Naive B cell (primary cell): Measurements from ENCODE around the gene GRAMD2A. TPM values are rescaled to one million over a fixed set of nuclear protein-coding genes. Genes with fewer than 3 reads are reported as not detected.

Experiments
- ATAC-seq, 2 donors: fragments of 150-1000 bp; cut with Tn5 transposase; 2 replicates each; pipeline ENCODE4 v1.10.0; 2021; ENCODE audit warnings: low read depth in 2 of 2, mild to moderate bottlenecking in 2 of 2, moderate library complexity in 2 of 2
- DNase-seq: peaks from one replicate; pipeline ENCODE4 v3.0.0; 2022
- H3K27ac Mint-ChIP-seq, 6 donors: one replicate each; pipeline ENCODE4 v1.8.0; 2020 to 2022; ENCODE audit warnings: mild to moderate bottlenecking in 6 of 6, mixed read lengths in 6 of 6, moderate library complexity in 5 of 6, inconsistent platforms in 2 of 6
- H3K27me3 Mint-ChIP-seq, 3 donors: one replicate each; pipeline ENCODE4 v1.8.0; 2021 to 2022; ENCODE audit warnings: mixed read lengths in 3 of 3, mild to moderate bottlenecking in 1 of 3
- H3K36me3 Mint-ChIP-seq, 2 donors: one replicate each; pipeline ENCODE4 v1.8.0; 2020 to 2022; ENCODE audit warnings: mixed read lengths in 2 of 2, inconsistent platforms in 1 of 2, mild to moderate bottlenecking in 1 of 2
- H3K4me1 Mint-ChIP-seq, 3 donors: one replicate each; pipeline ENCODE4 v1.8.0; 2020 to 2022; ENCODE audit warnings: mixed read lengths in 3 of 3, inconsistent platforms in 1 of 3, mild to moderate bottlenecking in 1 of 3, moderate library complexity in 1 of 3
- H3K4me3 Mint-ChIP-seq, 8 donors: one replicate each; pipeline ENCODE4 v1.8.0; 2020 to 2022; ENCODE audit warnings: mild to moderate bottlenecking in 8 of 8, mixed read lengths in 8 of 8, moderate library complexity in 8 of 8, inconsistent platforms in 2 of 8
- H3K9me3 Mint-ChIP-seq, 7 donors: one replicate each; pipeline ENCODE4 v1.8.0; 2020 to 2022; ENCODE audit warnings: mixed read lengths in 7 of 7, mild to moderate bottlenecking in 5 of 7, inconsistent platforms in 2 of 7, moderate library complexity in 1 of 7
- polyA plus RNA-seq, 6 donors: library from polyadenylated mRNA; unstranded; fragments of 300-500 nt; fragmentation: Illumina TruSeq; gene quantifications; one replicate each; pipeline ENCODE4 v1.2.3, GENCODE V29; 2021; ENCODE audit warnings: low read depth in 6 of 6

Gene GRAMD2A
- polyA plus RNA-seq, 6 donors from 2014 or later: not detected

DNA sequence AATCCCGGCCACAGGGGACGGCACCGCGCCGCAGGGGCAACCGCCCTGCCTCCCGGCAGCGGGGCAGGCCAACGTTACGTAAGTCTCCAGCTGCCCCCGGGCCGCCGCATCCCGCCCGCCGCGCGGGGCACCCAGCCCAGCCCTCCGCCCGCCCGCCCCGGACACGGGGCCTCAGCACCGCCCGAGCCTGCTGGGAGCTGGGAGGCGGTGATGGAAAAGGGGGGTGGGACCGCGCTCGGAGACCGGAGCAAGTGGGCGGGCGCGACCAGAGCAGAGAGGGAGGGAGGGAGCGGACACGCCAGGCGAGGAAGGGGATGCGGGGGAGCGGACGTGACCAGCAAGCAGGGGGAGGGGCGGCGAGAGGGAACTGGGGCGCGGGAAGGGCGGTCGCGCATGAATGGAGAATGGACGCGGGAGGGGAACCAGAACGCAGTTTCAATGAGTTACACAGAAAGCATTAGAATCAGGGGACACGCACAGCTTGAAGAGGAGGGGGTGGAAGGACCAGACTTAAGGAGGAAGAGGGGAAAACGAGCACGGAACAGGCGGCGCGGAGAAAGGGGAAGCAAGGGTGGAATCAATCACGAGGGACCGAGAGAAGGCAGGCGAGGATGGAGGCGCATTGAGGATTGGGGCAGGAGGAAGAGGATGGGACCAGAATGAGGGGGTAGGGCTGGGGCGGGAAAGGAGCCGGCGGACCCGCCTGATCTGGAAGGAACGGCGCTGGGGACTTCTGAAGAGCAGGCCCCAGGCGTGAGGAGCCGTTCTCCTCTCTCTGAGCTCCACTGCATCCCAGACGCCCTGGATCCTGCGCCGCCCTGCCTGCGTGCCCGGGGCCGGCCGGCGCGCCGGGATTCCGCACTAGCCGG is 32.8 kb upstream of the GRAMD2A start:
- H3K4me1 Mint-ChIP-seq: peaks cover 48 to 57% (median 56%) of the 10 kb centered on the region in 3 donors

GRCh38 chr15:72229947-72230196 is 32.3 kb upstream of the GRAMD2A start:
- no peaks in the 10 kb centered on the region for H3K27me3 Mint-ChIP-seq
- peak overlapping the region; percentile 92 to 98 (median 97) for H3K27ac Mint-ChIP-seq
- peaks cover 50 to 60% (median 58%) of the 10 kb centered on the region in 3 donors for H3K4me1 Mint-ChIP-seq
- no peaks in the 10 kb centered on the region for H3K9me3 Mint-ChIP-seq
- peak overlapping the region; percentile 84 to 99 (median 94) for H3K4me3 Mint-ChIP-seq
- H3K36me3 Mint-ChIP-seq: peaks cover 0 to 8% of the 10 kb centered on the region in 2 donors
- no peak for DNase-seq
- no peak for ATAC-seq

More for the DNA sequence above, 32.8 kb upstream of the GRAMD2A start:
- ATAC-seq: peak in 1 of 2 donors; percentile 3
- Mint-ChIP-seq H3K27me3 (no peaks in the 10 kb centered on the region), H3K9me3 (no peaks in the 10 kb centered on the region), H3K36me3 (peaks cover 0 to 8% of the 10 kb centered on the region in 2 donors), H3K4me3 (peak overlapping the region; percentile 93 to 99 (median 99)), H3K27ac (peak overlapping the region; percentile 95 to 99 (median 97))
- DNase-seq: peak; percentile 58

DNA sequence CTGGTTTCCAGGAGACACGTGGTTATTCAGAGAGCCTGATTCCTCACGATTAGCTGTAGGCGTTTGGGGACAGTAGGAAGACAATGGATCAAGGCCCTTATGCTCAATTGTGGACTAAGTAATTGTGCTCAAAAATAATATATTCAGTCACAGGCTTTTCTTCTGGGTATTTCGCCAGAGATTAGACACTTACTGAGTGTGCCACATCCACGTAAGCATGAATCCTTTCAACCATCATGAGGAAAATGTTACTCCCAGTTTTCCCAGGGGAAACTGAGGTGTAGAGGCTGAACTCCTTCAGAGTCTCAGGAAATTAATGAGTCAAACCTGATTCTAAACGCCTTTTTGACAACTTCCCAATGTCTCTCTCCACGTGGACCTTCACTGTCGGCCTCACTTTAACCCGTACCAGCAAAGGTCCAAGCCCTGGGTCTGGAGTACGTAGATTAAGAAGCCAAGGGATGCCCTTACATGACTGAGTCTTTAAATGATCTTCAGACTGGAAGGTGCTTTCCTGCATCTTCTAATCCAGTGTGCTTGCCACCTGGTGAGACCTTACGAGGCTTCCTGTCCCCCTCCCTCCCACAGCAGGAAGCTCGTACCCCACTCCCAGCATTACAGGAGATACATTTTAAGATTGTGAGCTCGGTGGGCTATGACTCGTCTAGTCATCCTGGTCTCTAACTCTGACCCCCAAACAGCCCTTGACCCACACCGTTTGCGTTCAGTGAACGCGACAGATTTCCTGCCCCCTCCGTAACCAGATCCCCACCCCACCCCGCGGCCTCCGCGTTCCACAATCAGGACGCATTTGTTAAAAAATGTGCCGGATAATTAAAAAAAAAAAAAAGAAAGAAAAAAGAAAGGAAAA is 31.7 kb upstream of the GRAMD2A start:
- Mint-ChIP-seq H3K4me3 (peak overlapping the region; percentile 84 to 99 (median 94)), H3K27ac (peak overlapping the region; percentile 95 to 98 (median 98)), H3K27me3 (no peaks in the 10 kb centered on the region), H3K4me1 (peaks cover 50 to 61% (median 58%) of the 10 kb centered on the region in 3 donors), H3K36me3 (peaks cover 0 to 8% of the 10 kb centered on the region in 2 donors), H3K9me3 (no peaks in the 10 kb centered on the region)
- DNase-seq: peak; percentile 37
- ATAC-seq: peak; percentile 4

DNA sequence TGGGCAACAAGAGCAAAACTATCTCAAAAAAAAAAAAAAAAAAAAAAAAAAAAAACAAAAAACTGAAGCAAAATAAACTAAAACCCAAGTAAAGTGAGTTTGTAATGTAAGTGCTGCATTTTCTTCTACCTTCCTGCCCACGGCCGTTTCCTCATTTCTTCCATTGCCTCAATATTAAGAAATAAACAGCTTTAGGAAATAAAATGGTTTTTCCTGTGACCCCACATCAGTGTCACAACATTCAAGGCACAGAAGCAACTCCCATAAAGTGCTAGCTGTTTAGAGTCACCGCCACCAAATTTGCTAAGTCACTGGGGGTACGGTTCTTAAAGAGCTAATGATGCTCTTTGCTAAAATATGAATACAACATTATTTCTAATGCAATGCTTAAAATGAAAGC is 30.1 kb upstream of the GRAMD2A start:
- H3K36me3 Mint-ChIP-seq: peaks cover 0 to 16% of the 10 kb centered on the region in 2 donors
- H3K4me3 Mint-ChIP-seq: peak overlapping the region; percentile 72 to 99 (median 91)
- ATAC-seq (no peak), DNase-seq (no peak)
- peaks cover 62 to 74% (median 66%) of the 10 kb centered on the region in 3 donors for H3K4me1 Mint-ChIP-seq
- no peaks in the 10 kb centered on the region for H3K9me3 Mint-ChIP-seq
- H3K27ac Mint-ChIP-seq: peak overlapping the region; percentile 84 to 98 (median 97)
- no peaks in the 10 kb centered on the region for H3K27me3 Mint-ChIP-seq

DNA sequence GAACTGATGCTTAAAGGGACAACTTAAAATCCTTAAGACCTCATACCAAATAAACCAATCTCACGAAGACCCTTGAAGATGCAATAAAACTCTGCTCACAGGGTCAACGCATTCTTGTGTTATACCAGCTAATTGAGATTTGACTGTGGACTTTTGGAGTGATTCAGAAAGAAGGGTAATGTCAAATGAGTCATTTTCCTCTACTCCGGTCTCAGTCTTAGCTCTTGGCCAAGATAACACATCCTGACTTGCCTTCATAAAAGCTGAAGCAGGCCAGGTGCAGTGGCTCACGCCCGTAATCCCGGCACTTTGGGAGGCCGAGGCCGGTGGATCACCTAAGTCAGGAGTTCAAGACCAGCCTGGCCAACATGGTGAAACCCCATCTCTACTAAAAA is 29.6 kb upstream of the GRAMD2A start:
- Mint-ChIP-seq H3K27ac (peak overlapping the region in 5 of 6 donors; percentile 44 to 98 (median 77)), H3K4me1 (peaks cover 65 to 76% (median 69%) of the 10 kb centered on the region in 3 donors)
- no peak for DNase-seq

GRCh38 chr15:72223278-72223677 is 25.7 kb upstream of the GRAMD2A start:
- no peaks in the 10 kb centered on the region for H3K27me3 Mint-ChIP-seq
- no peak overlapping the region for H3K4me3 Mint-ChIP-seq
- H3K4me1 Mint-ChIP-seq: peaks cover 53 to 68% (median 60%) of the 10 kb centered on the region in 3 donors
- no peak for ATAC-seq
- H3K27ac Mint-ChIP-seq: peak overlapping the region in 2 of 6 donors; percentile 19 to 74
- DNase-seq: no peak
- no peaks in the 10 kb centered on the region for H3K9me3 Mint-ChIP-seq
- H3K36me3 Mint-ChIP-seq: peaks cover 0 to 8% of the 10 kb centered on the region in 2 donors

More for the DNA sequence above, 29.6 kb upstream of the GRAMD2A start:
- no peak for ATAC-seq
- H3K9me3 Mint-ChIP-seq: no peaks in the 10 kb centered on the region
- H3K36me3 Mint-ChIP-seq: peaks cover 0 to 16% of the 10 kb centered on the region in 2 donors
- no peaks in the 10 kb centered on the region for H3K27me3 Mint-ChIP-seq
- H3K4me3 Mint-ChIP-seq: peak overlapping the region in 2 of 8 donors; percentile 61 to 66

GRCh38 chr15:72222393-72222792 is 24.8 kb upstream of the GRAMD2A start:
- Mint-ChIP-seq H3K36me3 (peaks cover 0 to 14% of the 10 kb centered on the region in 2 donors), H3K27me3 (no peaks in the 10 kb centered on the region), H3K9me3 (no peaks in the 10 kb centered on the region), H3K4me3 (no peak overlapping the region), H3K4me1 (peaks cover 47 to 61% (median 54%) of the 10 kb centered on the region in 3 donors), H3K27ac (peak overlapping the region in 3 of 6 donors; percentile 4 to 76 (median 9))
- DNase-seq (no peak), ATAC-seq (no peak)

- H3K4me3 Mint-ChIP-seq: peak overlapping the region in 1 of 8 donors; percentile 20
- H3K36me3 Mint-ChIP-seq: peaks cover 0 to 16% of the 10 kb centered on the region in 2 donors
- H3K27ac Mint-ChIP-seq: peak overlapping the region in 1 of 6 donors; percentile 43
- H3K9me3 Mint-ChIP-seq: no peaks in the 10 kb centered on the region
- DNase-seq (no peak), ATAC-seq (no peak)
- no peaks in the 10 kb centered on the region for H3K27me3 Mint-ChIP-seq
- peaks cover 36 to 46% (median 41%) of the 10 kb centered on the region in 3 donors for H3K4me1 Mint-ChIP-seq
Observed at GRCh38 chr15:72220687-72221086, 23.1 kb upstream of the GRAMD2A start.

- peaks cover 15 to 23% (median 19%) of the 10 kb centered on the region in 3 donors for H3K4me1 Mint-ChIP-seq
Observed at GRCh38 chr15:72217216-72217615, 19.6 kb upstream of the GRAMD2A start.

GRCh38 chr15:72216079-72216478 is 18.5 kb upstream of the GRAMD2A start:
- Mint-ChIP-seq H3K27me3 (no peaks in the 10 kb centered on the region), H3K4me1 (peaks cover 11 to 18% (median 13%) of the 10 kb centered on the region in 3 donors), H3K9me3 (no peaks in the 10 kb centered on the region), H3K4me3 (no peak overlapping the region), H3K27ac (peak overlapping the region in 1 of 6 donors; percentile 50), H3K36me3 (peaks cover 0 to 8% of the 10 kb centered on the region in 2 donors)
- DNase-seq (no peak), ATAC-seq (no peak)

More at GRCh38 chr15:72217216-72217615, 19.6 kb upstream of the GRAMD2A start:
- ATAC-seq (no peak), DNase-seq (no peak)
- Mint-ChIP-seq H3K27me3 (no peaks in the 10 kb centered on the region), H3K27ac (no peak overlapping the region), H3K9me3 (no peaks in the 10 kb centered on the region), H3K36me3 (peaks cover 0 to 8% of the 10 kb centered on the region in 2 donors), H3K4me3 (no peak overlapping the region)

DNA sequence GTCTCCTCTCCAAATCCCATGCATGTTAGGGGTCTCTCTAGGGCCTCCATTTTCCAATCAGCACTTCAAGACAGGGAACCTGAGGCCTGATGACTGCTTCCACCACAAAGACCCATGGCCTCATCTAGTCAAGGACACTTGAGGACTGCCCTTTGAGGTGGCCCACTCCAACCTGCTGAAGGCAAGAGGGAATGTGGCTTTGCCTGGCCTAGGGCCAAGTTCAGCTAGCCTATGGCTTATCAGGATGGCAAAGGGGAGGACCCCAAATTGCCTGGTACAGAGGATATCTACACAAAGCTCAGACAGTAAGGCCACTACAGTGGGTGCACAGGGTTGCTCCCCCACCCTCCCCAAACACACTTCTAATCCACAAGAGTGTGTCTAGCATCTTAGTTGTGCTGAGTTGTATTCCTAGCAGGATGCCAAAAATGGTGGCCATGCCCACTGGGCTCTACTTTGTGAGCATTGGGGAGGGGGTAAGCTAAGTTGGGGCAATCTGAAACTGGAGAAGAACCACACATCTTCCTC is 10.0 kb upstream of the GRAMD2A start:
- no peaks in the 10 kb centered on the region for H3K9me3 Mint-ChIP-seq
- peaks cover 18 to 32% of the 10 kb centered on the region in 2 donors for H3K36me3 Mint-ChIP-seq
- peak overlapping the region in 1 of 6 donors; percentile 44 for H3K27ac Mint-ChIP-seq

GRCh38 chr15:72206677-72207000 is 9.1 kb upstream of the GRAMD2A start:
- Mint-ChIP-seq H3K36me3 (peaks cover 18 to 37% of the 10 kb centered on the region in 2 donors), H3K4me3 (no peak overlapping the region), H3K9me3 (no peaks in the 10 kb centered on the region), H3K27ac (peak overlapping the region in 1 of 6 donors; percentile 29), H3K4me1 (peaks cover 0 to 3% (median 3%) of the 10 kb centered on the region in 3 donors), H3K27me3 (no peaks in the 10 kb centered on the region)
- ATAC-seq: no peak
- no peak for DNase-seq

More for the DNA sequence above, 10.0 kb upstream of the GRAMD2A start:
- ATAC-seq: no peak
- no peak overlapping the region for H3K4me3 Mint-ChIP-seq
- no peak for DNase-seq
- peaks cover 0 to 3% (median 3%) of the 10 kb centered on the region in 3 donors for H3K4me1 Mint-ChIP-seq
- no peaks in the 10 kb centered on the region for H3K27me3 Mint-ChIP-seq
